ENCODE results near the gene TMEM26.

The TMEM26 gene

GRCh38 chr10:61477451-61477850 is 24.3 kb upstream of the TMEM26 start:
- H3K9me3 ChIP-seq (ENCODE audit: control insufficient read depth in 5 of 5, low read length in 5 of 5) = no peaks in the 10 kb centered on the region
- H3K4me3 ChIP-seq (ENCODE audit: low read depth in 1 of 5, low read length in 5 of 5) = no peak overlapping the region
- no peak overlapping the region for H3K27ac ChIP-seq (ENCODE audit: low read depth, low read length)
- no peaks in the 10 kb centered on the region for H3K36me3 ChIP-seq (ENCODE audit: control insufficient read depth in 5 of 5, insufficient read depth in 5 of 5, low read length in 5 of 5)
- H3K27me3 ChIP-seq (ENCODE audit: control insufficient read depth in 5 of 5, insufficient read depth in 4 of 5, low read length in 5 of 5) = no peaks in the 10 kb centered on the region
- H3K4me1 ChIP-seq (ENCODE audit: control insufficient read depth in 5 of 5, insufficient read depth in 5 of 5, low read length in 5 of 5) = peaks cover 0 to 8% (median 0%) of the 10 kb centered on the region in 5 donors
- H3K9ac ChIP-seq (ENCODE audit: low read length in 5 of 5) = no peak overlapping the region

GRCh38 chr10:61476529-61476928 is 23.3 kb upstream of the TMEM26 start:
- Histone ChIP-seq H3K4me3 (ENCODE audit: low read depth in 1 of 5, low read length in 5 of 5) (no peak overlapping the region), H3K9me3 (ENCODE audit: control insufficient read depth in 5 of 5, low read length in 5 of 5) (no peaks in the 10 kb centered on the region), H3K27me3 (ENCODE audit: control insufficient read depth in 5 of 5, insufficient read depth in 4 of 5, low read length in 5 of 5) (no peaks in the 10 kb centered on the region), H3K27ac (ENCODE audit: low read depth, low read length) (no peak overlapping the region), H3K4me1 (ENCODE audit: control insufficient read depth in 5 of 5, insufficient read depth in 5 of 5, low read length in 5 of 5) (peaks cover 0 to 13% (median 0%) of the 10 kb centered on the region in 5 donors), H3K9ac (ENCODE audit: low read length in 5 of 5) (no peak overlapping the region), H3K36me3 (ENCODE audit: control insufficient read depth in 5 of 5, insufficient read depth in 5 of 5, low read length in 5 of 5) (no peaks in the 10 kb centered on the region)

- Histone ChIP-seq H3K27me3 (ENCODE audit: control insufficient read depth in 5 of 5, insufficient read depth in 4 of 5, low read length in 5 of 5) (no peaks in the 10 kb centered on the region), H3K27ac (ENCODE audit: low read depth, low read length) (no peak overlapping the region), H3K9ac (ENCODE audit: low read length in 5 of 5) (no peak overlapping the region)
These were observed 22.3 kb upstream of the TMEM26 start for GRCh38 chr10:61475449-61475873.

GRCh38 chr10:61472090-61472674 is 19.0 kb upstream of the TMEM26 start:
- no peak overlapping the region for H3K27ac ChIP-seq (ENCODE audit: low read depth, low read length)
- H3K36me3 ChIP-seq (ENCODE audit: control insufficient read depth in 5 of 5, insufficient read depth in 5 of 5, low read length in 5 of 5) = no peaks in the 10 kb centered on the region
- no peak overlapping the region for H3K9ac ChIP-seq (ENCODE audit: low read length in 5 of 5)
- no peaks in the 10 kb centered on the region for H3K27me3 ChIP-seq (ENCODE audit: control insufficient read depth in 5 of 5, insufficient read depth in 4 of 5, low read length in 5 of 5)
- H3K4me3 ChIP-seq (ENCODE audit: low read depth in 1 of 5, low read length in 5 of 5) = no peak overlapping the region
- H3K9me3 ChIP-seq (ENCODE audit: control insufficient read depth in 5 of 5, low read length in 5 of 5) = no peaks in the 10 kb centered on the region
- peaks cover 0 to 13% (median 0%) of the 10 kb centered on the region in 5 donors for H3K4me1 ChIP-seq (ENCODE audit: control insufficient read depth in 5 of 5, insufficient read depth in 5 of 5, low read length in 5 of 5)

More at GRCh38 chr10:61475449-61475873, 22.3 kb upstream of the TMEM26 start:
- H3K9me3 ChIP-seq (ENCODE audit: control insufficient read depth in 5 of 5, low read length in 5 of 5) = no peaks in the 10 kb centered on the region
- peaks cover 0 to 13% (median 0%) of the 10 kb centered on the region in 5 donors for H3K4me1 ChIP-seq (ENCODE audit: control insufficient read depth in 5 of 5, insufficient read depth in 5 of 5, low read length in 5 of 5)
- H3K4me3 ChIP-seq (ENCODE audit: low read depth in 1 of 5, low read length in 5 of 5) = no peak overlapping the region
- H3K36me3 ChIP-seq (ENCODE audit: control insufficient read depth in 5 of 5, insufficient read depth in 5 of 5, low read length in 5 of 5) = no peaks in the 10 kb centered on the region

- Histone ChIP-seq H3K4me1 (ENCODE audit: control insufficient read depth in 5 of 5, insufficient read depth in 5 of 5, low read length in 5 of 5) (peaks cover 0 to 13% (median 0%) of the 10 kb centered on the region in 5 donors), H3K9me3 (ENCODE audit: control insufficient read depth in 5 of 5, low read length in 5 of 5) (no peaks in the 10 kb centered on the region), H3K27ac (ENCODE audit: low read depth, low read length) (no peak overlapping the region), H3K36me3 (ENCODE audit: control insufficient read depth in 5 of 5, insufficient read depth in 5 of 5, low read length in 5 of 5) (no peaks in the 10 kb centered on the region), H3K9ac (ENCODE audit: low read length in 5 of 5) (no peak overlapping the region), H3K27me3 (ENCODE audit: control insufficient read depth in 5 of 5, insufficient read depth in 4 of 5, low read length in 5 of 5) (no peaks in the 10 kb centered on the region), H3K4me3 (ENCODE audit: low read depth in 1 of 5, low read length in 5 of 5) (no peak overlapping the region)
These were observed 18.3 kb upstream of the TMEM26 start for GRCh38 chr10:61471491-61471890.

GRCh38 chr10:61470740-61471139 is 17.6 kb upstream of the TMEM26 start:
- Histone ChIP-seq H3K36me3 (ENCODE audit: control insufficient read depth in 5 of 5, insufficient read depth in 5 of 5, low read length in 5 of 5) (no peaks in the 10 kb centered on the region), H3K9ac (ENCODE audit: low read length in 5 of 5) (no peak overlapping the region), H3K27ac (ENCODE audit: low read depth, low read length) (no peak overlapping the region), H3K4me1 (ENCODE audit: control insufficient read depth in 5 of 5, insufficient read depth in 5 of 5, low read length in 5 of 5) (peaks cover 0 to 13% (median 0%) of the 10 kb centered on the region in 5 donors), H3K27me3 (ENCODE audit: control insufficient read depth in 5 of 5, insufficient read depth in 4 of 5, low read length in 5 of 5) (no peaks in the 10 kb centered on the region), H3K4me3 (ENCODE audit: low read depth in 1 of 5, low read length in 5 of 5) (no peak overlapping the region), H3K9me3 (ENCODE audit: control insufficient read depth in 5 of 5, low read length in 5 of 5) (no peaks in the 10 kb centered on the region)

- Histone ChIP-seq H3K4me3 (ENCODE audit: low read depth in 1 of 5, low read length in 5 of 5) (no peak overlapping the region), H3K27me3 (ENCODE audit: control insufficient read depth in 5 of 5, insufficient read depth in 4 of 5, low read length in 5 of 5) (peaks cover 0 to 3% (median 0%) of the 10 kb centered on the region in 5 donors), H3K36me3 (ENCODE audit: control insufficient read depth in 5 of 5, insufficient read depth in 5 of 5, low read length in 5 of 5) (no peaks in the 10 kb centered on the region), H3K4me1 (ENCODE audit: control insufficient read depth in 5 of 5, insufficient read depth in 5 of 5, low read length in 5 of 5) (peaks cover 3 to 29% (median 27%) of the 10 kb centered on the region in 5 donors), H3K27ac (ENCODE audit: low read depth, low read length) (no peak overlapping the region), H3K9me3 (ENCODE audit: control insufficient read depth in 5 of 5, low read length in 5 of 5) (no peaks in the 10 kb centered on the region), H3K9ac (ENCODE audit: low read length in 5 of 5) (no peak overlapping the region)
These were observed 12.9 kb upstream of the TMEM26 start for GRCh38 chr10:61465901-61466632.

- Histone ChIP-seq H3K36me3 (ENCODE audit: control insufficient read depth in 5 of 5, insufficient read depth in 5 of 5, low read length in 5 of 5) (no peaks in the 10 kb centered on the region), H3K4me3 (ENCODE audit: low read depth in 1 of 5, low read length in 5 of 5) (no peak overlapping the region), H3K27me3 (ENCODE audit: control insufficient read depth in 5 of 5, insufficient read depth in 4 of 5, low read length in 5 of 5) (peaks cover 0 to 3% (median 0%) of the 10 kb centered on the region in 5 donors), H3K4me1 (ENCODE audit: control insufficient read depth in 5 of 5, insufficient read depth in 5 of 5, low read length in 5 of 5) (peaks cover 3 to 29% (median 27%) of the 10 kb centered on the region in 5 donors), H3K9ac (ENCODE audit: low read length in 5 of 5) (peak overlapping the region in 1 of 5 donors; percentile 69), H3K9me3 (ENCODE audit: control insufficient read depth in 5 of 5, low read length in 5 of 5) (no peaks in the 10 kb centered on the region), H3K27ac (ENCODE audit: low read depth, low read length) (no peak overlapping the region)
These were observed 12.0 kb upstream of the TMEM26 start for GRCh38 chr10:61465171-61465496.

GRCh38 chr10:61464461-61465170 is 11.4 kb upstream of the TMEM26 start:
- H3K4me1 ChIP-seq (ENCODE audit: control insufficient read depth in 5 of 5, insufficient read depth in 5 of 5, low read length in 5 of 5) = peaks cover 3 to 29% (median 27%) of the 10 kb centered on the region in 5 donors
- H3K27me3 ChIP-seq (ENCODE audit: control insufficient read depth in 5 of 5, insufficient read depth in 4 of 5, low read length in 5 of 5) = peaks cover 0 to 3% (median 0%) of the 10 kb centered on the region in 5 donors
- H3K27ac ChIP-seq (ENCODE audit: low read depth, low read length) = peak overlapping the region; percentile 14
- no peaks in the 10 kb centered on the region for H3K9me3 ChIP-seq (ENCODE audit: control insufficient read depth in 5 of 5, low read length in 5 of 5)
- peak overlapping the region in 1 of 5 donors; percentile 69 for H3K9ac ChIP-seq (ENCODE audit: low read length in 5 of 5)
- no peaks in the 10 kb centered on the region for H3K36me3 ChIP-seq (ENCODE audit: control insufficient read depth in 5 of 5, insufficient read depth in 5 of 5, low read length in 5 of 5)
- no peak overlapping the region for H3K4me3 ChIP-seq (ENCODE audit: low read depth in 1 of 5, low read length in 5 of 5)

Data from subcutaneous abdominal adipose tissue (tissue), 5 donors.